Right lung (tissue), 5 donors: ENCODE measurements around the gene ZBTB7C. TPM values are rescaled to one million over a fixed set of nuclear protein-coding genes. Genes with fewer than 3 reads are reported as not detected.

ENCODE experiments used
- DNase-seq, 2 donors: peaks; one replicate each; pipeline ENCODE4 v3.0.0-alpha.2; 2013
- polyA plus RNA-seq, 5 donors: library from polyadenylated mRNA; unstranded; fragments of 120-200 nt; gene quantifications; one replicate each; pipeline versions ENCODE4 v1.2.1 to v1.2.3, GENCODE V29; 2013; ENCODE audit warnings: inconsistent platforms in 1 of 5, low replicate concordance in 1 of 5; ENCODE audit not compliant: insufficient read length in 5 of 5, insufficient read depth in 1 of 5

The ZBTB7C gene
- polyA plus RNA-seq, 5 donors = 1.7 to 3.5 (median 2.2) TPM

DNA sequence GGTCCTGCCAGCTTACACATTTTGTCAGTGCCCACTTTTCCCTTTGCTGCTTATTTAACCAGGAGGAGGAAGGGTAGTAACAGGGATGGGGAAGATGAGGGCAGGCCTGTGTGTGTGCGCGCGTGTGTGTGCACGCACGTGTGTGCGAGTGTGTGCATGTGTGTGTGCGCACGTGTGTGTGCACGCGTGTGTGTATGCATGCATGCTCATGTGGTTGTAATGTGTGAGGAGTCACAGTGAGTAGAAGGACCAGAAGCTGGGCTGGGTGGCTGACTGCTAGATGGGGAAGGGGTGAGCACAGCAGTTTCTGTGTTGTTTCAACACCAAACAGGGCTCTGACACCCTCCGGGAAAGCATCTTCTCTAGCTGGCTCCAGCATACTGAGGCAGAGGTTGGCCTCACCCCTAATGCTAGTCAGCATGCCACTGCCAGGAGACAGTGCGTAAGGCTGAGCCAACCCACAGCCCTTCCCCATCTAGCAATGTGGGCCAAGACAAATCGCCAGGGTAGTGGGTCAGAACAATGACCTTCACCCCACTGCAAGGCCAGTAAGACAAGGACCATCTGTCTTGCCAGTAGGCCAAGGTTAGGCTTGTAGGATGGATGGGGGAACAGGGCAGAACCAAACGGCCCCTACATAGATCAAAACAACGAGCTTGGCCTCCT lies 260.0 kb downstream of the ZBTB7C start:
- no peak for DNase-seq

DNA sequence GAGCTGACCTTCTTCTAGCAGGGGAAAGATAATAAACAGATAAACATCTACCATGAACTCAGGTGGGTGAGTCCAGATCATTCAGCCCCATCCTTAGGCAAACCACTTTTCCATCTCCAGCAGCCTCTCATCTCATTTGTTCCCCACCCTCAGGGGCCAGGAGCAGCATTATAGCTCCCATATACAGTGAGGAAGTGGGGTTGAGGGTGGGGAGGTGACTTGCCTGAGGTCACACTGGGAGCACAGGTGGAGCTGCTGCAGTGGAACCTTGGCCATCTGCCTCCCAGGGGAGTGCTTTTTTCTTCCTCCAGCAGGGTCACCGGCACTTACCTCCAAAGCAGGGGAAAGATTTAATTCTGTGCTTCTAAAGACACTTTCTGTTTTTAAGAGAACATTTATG lies 266.2 kb downstream of the ZBTB7C start:
- DNase-seq = no peak

DNA sequence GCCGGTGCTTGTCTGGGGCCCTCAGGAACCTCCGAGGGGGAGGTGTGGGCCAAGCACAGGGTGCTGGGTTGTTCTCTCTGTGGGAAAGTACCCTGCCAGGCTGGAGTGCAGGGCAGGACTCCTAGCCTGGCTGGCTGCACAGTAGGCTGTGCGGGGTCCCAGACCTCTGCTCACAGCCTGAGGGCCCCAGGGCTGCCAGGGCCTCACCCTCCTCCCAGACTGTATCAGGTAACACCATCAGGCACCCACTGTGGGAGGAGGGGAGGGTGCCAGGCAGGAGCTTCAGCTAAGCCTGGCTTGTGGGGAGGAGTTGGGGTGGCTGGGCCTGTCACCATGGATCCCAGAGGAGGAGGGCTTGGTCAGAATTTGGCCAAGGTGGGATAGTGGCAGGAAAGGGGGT lies 266.8 kb downstream of the ZBTB7C start:
- no peak for DNase-seq

DNA sequence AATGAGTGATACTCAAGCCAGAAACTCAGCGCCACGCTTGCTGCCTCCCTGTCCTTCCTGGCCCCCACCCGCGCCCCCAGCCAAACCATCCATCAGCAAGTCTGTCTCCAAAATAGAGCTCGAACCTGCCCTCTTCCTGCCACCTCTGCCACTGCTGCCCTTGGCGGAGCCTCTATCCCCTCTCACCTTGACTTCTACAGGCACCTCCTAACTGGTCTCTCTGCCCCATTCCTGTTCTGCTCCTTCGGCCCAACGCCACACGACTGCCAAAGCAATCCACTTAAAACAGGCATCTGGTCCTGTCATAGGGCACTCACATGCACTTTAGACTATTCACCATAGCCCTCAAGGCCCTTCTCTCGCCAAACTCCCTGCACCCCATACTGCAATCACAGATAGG lies 268.5 kb downstream of the ZBTB7C start:
- DNase-seq = no peak

DNA sequence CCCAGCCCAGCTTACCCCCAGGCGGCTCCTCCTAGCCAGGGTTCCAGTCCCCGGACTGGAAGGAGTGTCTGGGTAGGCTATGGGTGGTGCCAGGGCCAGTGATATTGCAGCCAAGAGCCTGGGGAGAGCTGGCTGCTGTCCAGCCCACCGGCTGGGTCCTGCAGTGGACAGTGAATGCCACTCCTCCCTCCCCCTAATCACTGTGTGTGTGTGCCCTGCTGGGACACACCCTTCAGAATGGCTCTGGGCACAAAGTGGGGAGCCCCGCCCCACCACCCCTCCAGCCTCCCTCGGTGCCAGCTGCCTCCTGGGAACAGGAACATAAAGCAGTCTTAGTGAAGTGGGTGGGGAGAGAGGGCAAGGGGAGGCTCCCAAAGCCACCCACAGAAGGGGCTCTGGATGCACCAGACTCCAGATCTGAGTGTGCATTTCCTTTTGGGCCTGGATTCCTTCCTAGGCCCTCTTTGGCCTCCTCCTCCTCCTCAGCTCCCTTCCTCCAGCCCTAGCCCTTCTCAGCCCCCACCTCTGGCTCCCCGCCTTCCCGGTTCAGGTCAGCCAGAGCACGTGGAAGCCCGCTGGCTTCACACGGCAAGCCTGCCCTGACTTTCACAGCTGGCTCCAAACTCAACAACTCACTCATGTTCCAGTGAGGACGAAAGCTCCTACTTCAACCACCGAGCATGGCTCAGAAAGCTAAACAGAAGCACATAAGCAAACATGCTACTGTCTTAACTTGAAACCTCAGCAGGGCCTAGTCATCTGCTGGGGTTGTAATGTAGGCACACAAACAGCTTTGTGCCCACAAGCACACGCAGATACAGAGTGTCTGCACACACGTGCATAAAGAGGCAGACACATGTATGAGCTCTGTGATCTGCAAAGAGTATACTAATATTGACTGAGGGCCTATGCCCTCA lies 269.5 kb downstream of the ZBTB7C start:
- DNase-seq = no peak

DNA sequence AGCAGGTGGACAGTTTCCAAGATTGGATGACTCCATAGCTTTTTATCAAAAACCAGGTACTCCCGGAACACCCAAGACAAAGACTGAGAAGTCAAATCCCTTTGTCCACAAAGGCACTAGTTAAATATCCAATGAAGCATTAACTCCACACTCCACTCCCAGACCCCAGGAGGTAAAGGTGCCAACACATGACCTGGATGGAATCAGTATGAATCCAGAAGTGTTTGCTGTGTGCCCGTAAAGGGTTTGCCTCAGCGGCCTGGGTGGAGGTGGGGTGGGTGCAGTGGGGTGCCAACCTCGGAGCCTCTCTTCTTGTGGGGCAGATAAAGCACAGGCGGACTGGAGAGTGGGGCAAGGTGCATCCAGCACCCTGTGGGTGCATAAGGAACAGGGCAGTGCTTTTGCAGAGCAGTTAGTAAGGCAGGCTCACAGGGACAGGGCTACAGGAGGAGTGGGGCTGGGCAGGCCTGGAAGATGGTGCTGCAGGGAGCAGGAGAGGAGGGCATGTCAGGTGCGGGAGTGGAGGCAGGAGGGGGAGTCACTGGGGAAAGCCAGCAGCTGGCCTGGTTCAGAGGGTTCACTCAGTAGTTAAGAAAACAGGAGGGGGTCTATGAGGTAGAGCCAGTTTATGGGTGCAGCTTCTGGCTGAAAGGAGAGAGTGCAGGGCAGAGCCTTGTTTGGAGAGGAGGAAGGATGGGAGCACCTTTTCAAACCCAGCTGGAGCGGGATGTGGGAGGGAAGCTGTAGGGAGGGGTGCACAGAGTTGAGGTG lies 270.3 kb downstream of the ZBTB7C start:
- no peak for DNase-seq

DNA sequence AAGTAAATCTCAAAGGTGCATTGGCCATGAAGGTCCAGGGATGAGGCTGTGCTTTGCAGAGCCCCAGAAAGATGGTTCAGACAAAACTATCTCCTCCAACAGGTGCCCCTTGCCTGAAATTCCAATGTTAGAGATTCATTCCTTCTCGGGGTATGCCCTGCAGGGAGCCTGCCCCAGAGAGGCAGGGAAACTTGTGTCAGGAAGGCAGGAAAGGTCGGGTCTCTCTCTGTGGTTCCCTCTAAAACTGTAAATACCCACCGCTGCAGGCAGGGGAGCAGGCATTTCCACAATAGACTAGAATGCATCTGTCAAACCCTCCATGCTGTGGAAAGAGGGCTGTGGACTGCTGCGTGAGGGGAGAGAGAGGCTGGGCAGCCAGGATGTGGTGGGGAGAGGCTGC lies 271.0 kb downstream of the ZBTB7C start:
- DNase-seq = no peak

DNA sequence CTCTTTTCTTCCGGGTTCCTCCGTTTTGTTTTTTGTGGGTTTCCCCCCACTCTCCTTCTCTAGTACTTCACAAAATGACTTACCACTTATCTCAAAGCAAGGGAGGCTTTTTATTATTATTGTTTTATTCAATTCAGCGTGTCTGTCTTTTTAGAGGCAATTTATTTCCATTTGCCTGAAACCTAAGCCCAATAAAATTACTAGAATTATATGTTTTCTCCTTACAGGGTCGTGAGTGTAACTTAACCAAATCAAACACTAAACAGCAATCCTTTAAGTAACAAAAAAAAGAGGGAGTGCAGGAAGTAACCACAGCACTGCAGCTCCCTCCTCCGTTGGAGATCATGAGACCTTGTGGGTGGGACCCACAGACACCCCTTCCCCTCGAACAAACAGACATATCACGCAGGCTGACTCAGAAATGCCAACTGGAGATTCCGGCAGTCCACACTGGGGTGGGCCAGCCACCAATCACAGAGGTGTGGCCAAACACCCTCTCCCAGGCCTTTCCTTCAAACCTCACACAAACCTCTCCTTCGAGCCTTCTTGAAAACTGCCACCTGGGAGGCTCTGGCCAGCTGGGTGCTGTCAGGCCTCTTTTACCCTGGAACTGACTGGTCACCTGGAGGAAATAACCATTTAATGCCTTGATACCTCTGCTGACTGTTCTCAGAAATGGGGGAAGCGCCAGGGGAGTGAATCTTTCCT lies 271.7 kb downstream of the ZBTB7C start:
- no peak for DNase-seq

DNA sequence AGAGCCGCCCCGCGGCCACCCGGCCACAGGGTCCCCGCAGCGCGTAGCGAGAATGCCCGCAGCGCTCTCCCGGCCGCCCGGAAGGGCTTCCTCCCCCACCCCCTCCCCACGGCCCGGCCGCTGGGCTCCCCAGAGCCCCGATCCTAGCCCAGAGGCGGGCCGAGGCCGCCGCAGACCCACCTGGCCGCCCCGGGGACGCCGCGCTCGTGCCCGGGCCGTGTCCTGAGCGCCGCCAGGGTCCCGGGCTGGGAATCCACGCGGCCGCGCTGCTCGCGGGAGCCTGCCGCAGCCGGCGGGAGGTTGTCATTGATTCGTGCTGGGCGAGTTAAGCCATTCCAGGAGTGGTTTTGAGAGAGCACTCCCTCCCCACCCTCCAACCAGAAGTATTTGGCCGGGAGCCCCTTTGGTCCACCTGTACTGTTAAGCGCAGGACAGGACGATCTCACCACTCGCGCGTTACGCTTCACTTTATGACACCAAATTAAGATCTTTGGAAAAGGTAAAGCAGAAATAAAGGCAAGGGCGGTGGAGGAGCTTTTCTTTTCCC lies 272.3 kb downstream of the ZBTB7C start:
- no peak for DNase-seq

DNA sequence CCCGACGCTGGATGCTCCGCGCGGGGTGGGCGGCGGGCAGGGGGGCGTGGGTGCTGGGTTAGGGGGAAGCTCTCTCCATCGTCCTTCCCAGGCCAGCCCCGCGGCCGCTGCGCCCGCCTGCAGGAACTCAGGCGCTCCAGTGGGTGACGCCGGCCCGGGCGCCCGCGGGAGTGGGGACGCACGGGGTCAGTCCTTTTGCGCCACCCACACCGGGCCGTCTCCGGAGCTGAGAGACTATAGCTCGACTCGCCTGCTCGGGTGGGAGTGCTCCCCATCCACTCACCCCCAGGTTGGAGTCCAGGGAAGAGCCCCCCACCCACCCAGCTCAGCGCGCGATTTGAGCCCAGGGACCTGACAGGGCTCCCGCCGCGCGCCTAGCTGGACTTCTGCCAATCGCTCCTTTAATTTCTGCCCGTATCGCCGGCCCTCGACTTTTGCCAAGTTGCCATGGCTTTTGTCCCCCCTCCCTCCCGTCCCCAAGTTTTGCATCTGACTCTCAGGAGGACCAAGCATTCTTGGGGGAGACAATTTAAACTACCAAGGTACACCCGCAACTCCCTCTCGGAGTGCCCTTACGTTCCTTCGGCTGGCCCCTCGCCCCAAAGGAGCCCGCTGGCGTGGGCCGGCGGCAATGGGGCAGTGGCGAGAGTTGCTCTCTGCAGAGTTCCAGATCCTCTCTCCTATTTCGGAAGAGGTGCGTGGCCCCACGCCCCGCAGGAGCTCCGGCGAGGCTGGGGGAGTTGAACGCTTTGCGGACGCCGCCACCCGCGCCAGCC lies 272.9 kb downstream of the ZBTB7C start:
- no peak for DNase-seq

DNA sequence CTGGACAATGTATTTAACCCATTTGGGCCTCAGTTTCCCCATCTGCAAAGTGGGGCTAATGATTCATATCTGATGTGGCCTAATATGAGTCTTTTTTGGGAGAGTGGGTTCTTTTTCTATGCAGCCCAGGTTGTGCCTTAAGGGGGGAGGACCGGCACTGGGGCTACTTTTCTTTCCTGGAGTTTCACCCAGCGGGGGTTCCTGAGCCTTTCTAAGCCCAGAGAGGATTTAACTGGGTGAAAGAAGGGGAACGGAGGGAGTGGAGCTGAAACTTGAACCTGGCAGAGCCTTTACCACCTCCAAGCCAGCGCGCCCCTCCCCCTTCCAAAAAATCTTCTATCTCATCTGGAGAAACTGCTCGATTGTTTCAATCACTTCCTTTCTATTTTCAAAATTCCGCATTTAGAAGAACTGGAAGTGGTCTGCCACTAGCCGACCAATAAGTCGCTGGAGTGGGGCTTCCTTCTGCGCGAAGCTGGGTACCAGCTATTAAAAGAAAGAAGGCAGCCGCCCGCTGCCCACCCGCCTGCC lies 273.7 kb downstream of the ZBTB7C start:
- DNase-seq = no peak

DNA sequence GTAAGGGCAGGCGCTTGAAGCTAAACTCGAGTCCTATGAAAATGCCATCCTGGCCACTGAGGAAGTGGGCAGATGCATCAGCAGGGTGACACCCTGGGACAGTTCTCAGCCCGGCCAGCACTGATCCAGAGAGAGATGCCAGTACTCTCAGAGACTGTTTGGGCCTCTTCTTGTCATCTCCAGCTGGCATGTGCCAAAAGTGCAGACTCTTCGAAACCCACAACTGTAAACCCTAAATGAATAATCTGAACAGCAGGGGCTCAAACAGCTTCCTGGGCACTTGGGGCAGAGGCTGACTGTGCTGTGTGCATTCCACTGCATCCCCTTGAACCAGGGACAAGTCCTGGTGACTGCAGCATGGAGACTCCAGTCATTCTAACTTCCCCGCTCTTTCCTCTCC lies 274.6 kb downstream of the ZBTB7C start:
- no peak for DNase-seq

DNA sequence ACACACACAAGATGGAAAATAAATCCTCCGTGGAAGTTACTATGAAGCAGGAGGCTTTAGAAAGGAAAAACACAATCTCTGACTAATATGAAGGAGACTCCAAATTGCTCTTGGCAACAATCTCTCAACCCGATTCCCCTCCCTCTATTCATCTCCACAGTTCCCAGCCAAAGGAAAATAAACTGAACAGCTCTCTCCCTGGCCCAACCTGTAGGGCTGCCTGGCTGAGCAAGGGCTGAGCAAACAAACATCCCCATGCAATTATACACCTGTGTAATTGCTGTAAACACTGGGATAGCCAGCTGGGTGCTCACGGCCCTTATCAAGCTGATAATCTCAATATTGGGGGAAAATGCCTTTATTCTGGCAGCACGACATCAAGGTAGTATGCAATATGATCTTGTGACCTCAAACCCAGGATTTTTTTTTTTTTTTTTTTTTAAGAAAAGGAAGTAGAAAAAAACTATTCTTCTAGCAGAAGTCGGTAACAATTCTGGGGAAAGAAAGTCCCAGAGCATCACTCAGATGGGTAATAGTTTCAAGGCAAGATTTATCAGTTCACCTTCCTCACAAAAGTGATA lies 275.4 kb downstream of the ZBTB7C start:
- no peak for DNase-seq

DNA sequence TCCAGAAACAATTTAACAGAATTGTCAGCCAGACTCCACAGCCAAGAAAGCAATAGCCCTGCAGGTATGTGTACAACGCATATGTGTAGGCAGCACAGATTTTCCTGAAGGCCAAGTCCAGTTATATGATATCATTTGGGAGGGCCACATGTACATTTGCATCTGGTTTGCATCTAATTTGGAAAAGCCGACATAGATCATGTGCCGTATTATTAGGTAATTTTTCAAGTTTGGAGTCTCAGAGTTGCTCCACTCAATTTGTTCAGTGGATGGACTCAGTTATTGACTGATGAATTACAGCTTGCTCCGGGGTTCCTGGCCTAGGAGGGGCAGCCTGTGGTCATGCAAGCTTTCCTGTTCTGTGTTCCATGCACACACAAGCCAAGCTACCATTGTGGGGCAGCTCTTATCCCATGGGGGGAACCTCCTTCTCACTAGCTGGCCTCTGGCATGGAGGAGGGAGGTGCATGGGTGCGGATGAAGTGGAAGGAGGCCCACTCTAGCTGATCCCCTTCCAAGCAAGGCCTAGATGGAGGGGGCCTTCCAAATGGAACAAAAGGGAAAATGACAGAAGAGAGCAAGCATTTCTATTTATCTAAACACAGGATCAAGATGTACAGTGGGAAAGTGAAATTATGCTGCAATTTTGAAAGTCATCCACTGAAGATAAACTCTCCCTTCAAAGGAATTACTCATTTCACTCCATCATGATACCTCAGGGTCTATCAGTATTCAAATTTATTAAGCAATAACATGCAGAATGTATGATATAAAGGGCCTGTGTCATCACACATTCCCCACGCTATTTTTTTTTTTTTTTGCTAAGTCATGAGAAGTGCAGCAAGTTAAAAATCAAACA lies 276.2 kb downstream of the ZBTB7C start:
- no peak for DNase-seq

DNA sequence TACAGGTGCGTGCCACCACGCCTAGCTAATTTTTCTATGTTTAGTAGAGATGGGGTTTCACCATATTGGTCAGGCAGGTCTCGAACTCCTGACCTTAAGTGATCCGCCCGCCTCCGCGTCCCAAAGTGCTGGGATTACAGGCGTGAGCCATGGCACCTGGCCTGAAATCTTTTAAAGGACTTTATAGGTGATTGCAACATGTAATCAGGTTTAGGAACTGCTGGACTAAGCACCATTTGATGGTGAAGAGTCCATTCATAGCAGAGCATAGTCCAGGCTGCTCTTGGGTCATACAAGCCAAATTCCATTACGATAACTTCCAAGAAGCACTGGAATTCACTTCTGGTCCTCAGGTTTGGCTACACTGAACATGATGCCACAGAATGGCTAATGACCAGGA lies 278.1 kb downstream of the ZBTB7C start:
- DNase-seq = no peak

DNA sequence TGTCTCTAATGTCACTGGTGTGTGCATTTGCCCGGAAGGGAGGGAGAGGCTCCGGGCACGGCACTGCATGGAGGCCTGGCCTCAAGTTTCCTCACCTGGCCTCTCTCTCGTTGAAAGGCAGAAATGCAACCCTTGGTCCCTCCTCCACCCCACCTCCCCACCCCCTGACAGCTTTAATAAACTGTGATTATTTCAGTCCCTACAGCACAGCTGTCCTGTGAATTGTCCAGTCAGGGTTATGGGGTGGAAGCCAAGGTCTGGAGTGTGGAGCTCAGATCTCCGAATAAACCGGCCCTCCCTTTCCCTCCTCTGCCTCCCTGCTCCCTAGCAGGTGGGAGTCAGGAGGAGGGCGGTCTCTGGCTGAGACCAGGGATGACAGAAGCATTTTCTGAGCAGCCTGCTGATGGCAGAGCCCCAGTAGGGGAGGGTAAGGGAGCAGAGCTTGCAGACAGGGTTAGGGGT lies 279.5 kb downstream of the ZBTB7C start:
- DNase-seq = no peak

DNA sequence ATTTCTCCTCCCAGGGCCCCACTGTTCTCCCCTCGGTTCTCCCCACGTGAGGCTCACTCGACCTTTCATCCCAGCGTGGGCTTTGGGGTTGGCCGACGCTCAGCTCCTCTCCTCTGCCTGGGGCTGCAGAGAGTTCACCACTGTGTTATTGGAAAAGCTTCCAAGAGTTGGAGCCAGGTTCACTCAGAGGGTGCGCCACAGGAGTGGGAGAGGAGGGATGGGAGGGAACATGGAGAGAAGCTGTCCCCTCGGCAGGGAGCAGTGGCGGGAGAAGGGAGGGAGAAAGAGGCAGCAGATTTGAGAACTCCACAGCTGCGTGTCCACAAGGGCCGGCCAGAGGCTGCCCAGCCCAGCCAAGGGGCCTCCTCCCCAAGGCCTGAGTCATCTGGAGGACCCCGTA lies 281.6 kb downstream of the ZBTB7C start:
- DNase-seq = no peak

DNA sequence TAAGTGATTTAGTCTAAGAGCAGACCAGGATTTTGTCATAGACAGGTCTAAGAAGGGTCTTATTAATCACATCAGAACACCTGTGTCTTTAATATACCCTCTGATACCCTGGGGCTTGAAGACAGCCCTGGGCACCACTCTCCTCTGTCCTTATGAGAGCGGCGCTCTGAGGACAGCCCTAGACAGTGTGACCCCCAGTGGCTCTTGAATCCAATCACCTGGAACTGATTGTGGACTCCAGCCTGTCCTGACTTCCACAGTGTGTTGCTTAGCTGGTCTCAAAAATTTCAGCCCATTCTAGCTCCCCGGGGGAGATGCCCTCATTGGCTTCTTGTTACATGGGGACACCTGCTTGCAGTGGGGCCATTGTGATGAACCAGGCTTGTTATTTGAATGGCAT lies 282.9 kb downstream of the ZBTB7C start:
- no peak for DNase-seq

DNA sequence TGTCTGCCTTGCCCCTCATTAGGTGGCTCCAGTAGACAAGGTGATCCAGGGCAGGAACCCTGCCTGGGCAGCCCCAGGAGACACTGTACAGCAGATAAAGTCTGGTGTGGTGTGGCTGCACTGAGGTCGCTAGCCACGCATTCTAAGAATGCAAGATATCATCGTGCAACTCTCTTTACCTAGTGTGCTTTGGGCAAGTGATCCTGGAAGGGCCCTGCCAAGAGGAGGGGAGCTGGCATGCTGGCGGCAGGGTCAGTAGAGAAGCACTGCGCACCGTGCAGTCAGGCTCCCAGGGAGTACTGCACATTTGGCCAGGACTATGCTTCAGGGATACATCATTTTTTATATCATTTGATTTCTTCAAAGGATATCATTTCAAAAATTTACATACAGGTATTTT lies 283.5 kb downstream of the ZBTB7C start:
- DNase-seq = no peak
